Thoracic aorta (tissue), 2 donors: ENCODE results near the gene PTPRF. TPM values are rescaled to one million over a fixed set of nuclear protein-coding genes. Genes with fewer than 3 reads are reported as not detected.

ENCODE experiments used
- ATAC-seq: fragments of 150-250 bp; one replicate; pipeline ENCODE4 v1.8.0; 2017; ENCODE audit warnings: low read depth; ENCODE audit not compliant: insufficient number of reproducible peaks, low FRiP score
- DNase-seq: peaks from one replicate; pipeline ENCODE4 v3.0.0-alpha.2; 2020; ENCODE audit warnings: low spot score
- H3K27ac ChIP-seq, 2 donors: fragments of 200-600 bp; sonication (generic); 1 replicate in 1 of 2; 2 replicates in 1 of 2; pipeline ENCODE4 v1.5.1; 2016; ENCODE audit warnings: mild to moderate bottlenecking in 2 of 2, moderate library complexity in 2 of 2
- H3K27me3 ChIP-seq: fragments of 200-600 bp; sonication (generic); replicated peaks from 2 replicates; pipeline ENCODE4 v1.6.0; 2016; ENCODE audit warnings: mild to moderate bottlenecking; ENCODE audit not compliant: insufficient read depth
- H3K36me3 ChIP-seq: fragments of 200-600 bp; sonication (generic); one replicate; pipeline ENCODE4 v1.5.1; 2016
- H3K4me1 ChIP-seq, 2 donors: fragments of 200-600 bp; sonication (generic); 1 replicate in 1 of 2; 2 replicates in 1 of 2; pipeline versions ENCODE4 v1.5.1 to v1.6.0; 2016; ENCODE audit warnings: low read depth in 2 of 2, mild to moderate bottlenecking in 1 of 2; ENCODE audit not compliant: control insufficient read depth in 1 of 2
- H3K4me3 ChIP-seq: fragments of 200-600 bp; sonication (generic); 2 replicates; pipeline ENCODE4 v1.5.1; 2016; ENCODE audit warnings: mild to moderate bottlenecking
- H3K9me3 ChIP-seq: fragments of 200-600 bp; sonication (generic); 2 replicates; pipeline ENCODE4 v1.5.1; 2016
- CTCF ChIP-seq: fragments of 200-600 bp; sonication (generic); IDR thresholded peaks from one replicate; pipeline ENCODE4 v1.5.1; 2019; ENCODE audit warnings: antibody characterized with exemption
- total RNA-seq, 2 donors: library from RNA; depleted of rRNA; stranded (reverse); fragments of >200 nt; gene quantifications; one replicate each; pipeline versions ENCODE4 v1.1.0 to v1.2.3, GENCODE V29; 2016

PTPRF gene
- total RNA-seq, 2 donors from 2014 or later = 43.9 to 55.1 TPM

GRCh38 chr1:43592051-43592665 lies 61.5 kb downstream of the PTPRF start:
- H3K27ac ChIP-seq = no peak overlapping the region
- ATAC-seq = no peak
- peaks cover 3% of the 10 kb centered on the region for H3K36me3 ChIP-seq
- H3K4me3 ChIP-seq = no peak overlapping the region
- no peak for TF ChIP-seq CTCF
- no peaks in the 10 kb centered on the region for H3K27me3 ChIP-seq
- no peaks in the 10 kb centered on the region for H3K9me3 ChIP-seq
- H3K4me1 ChIP-seq = no peaks in the 10 kb centered on the region
- no peak for DNase-seq

- no peak for DNase-seq
- H3K4me1 ChIP-seq = no peaks in the 10 kb centered on the region
- H3K9me3 ChIP-seq = no peaks in the 10 kb centered on the region
- TF ChIP-seq CTCF = no peak
- no peaks in the 10 kb centered on the region for H3K27me3 ChIP-seq
- ATAC-seq = no peak
- no peak overlapping the region for H3K27ac ChIP-seq
- H3K36me3 ChIP-seq = peaks cover 3% of the 10 kb centered on the region
- no peak overlapping the region for H3K4me3 ChIP-seq
Observed at GRCh38 chr1:43592974-43593683, 62.4 kb downstream of the PTPRF start.

- Histone ChIP-seq H3K9me3 (no peaks in the 10 kb centered on the region), H3K27me3 (no peaks in the 10 kb centered on the region), H3K4me1 (peaks cover 0 to under 1% of the 10 kb centered on the region in 2 donors), H3K36me3 (no peaks in the 10 kb centered on the region), H3K27ac (no peak overlapping the region), H3K4me3 (no peak overlapping the region)
- no peak for TF ChIP-seq CTCF
- no peak for ATAC-seq
- DNase-seq = no peak
Observed at GRCh38 chr1:43596579-43596978, 65.9 kb downstream of the PTPRF start.

GRCh38 chr1:43597028-43597427 lies 66.3 kb downstream of the PTPRF start:
- Histone ChIP-seq H3K36me3 (no peaks in the 10 kb centered on the region), H3K4me1 (peaks cover 0 to 3% of the 10 kb centered on the region in 2 donors), H3K9me3 (no peaks in the 10 kb centered on the region), H3K27me3 (no peaks in the 10 kb centered on the region), H3K4me3 (no peak overlapping the region), H3K27ac (no peak overlapping the region)
- DNase-seq (no peak), ATAC-seq (no peak)
- no peak for TF ChIP-seq CTCF

- DNase-seq = no peak
- TF ChIP-seq CTCF = no peak
- Histone ChIP-seq H3K27ac (no peak overlapping the region), H3K9me3 (no peaks in the 10 kb centered on the region), H3K27me3 (no peaks in the 10 kb centered on the region), H3K4me1 (peaks cover 0 to 3% of the 10 kb centered on the region in 2 donors), H3K4me3 (no peak overlapping the region), H3K36me3 (no peaks in the 10 kb centered on the region)
- ATAC-seq = no peak
Observed at GRCh38 chr1:43597721-43598120, 67.0 kb downstream of the PTPRF start.
